Measurements from ENCODE around the gene SP6. TPM values are rescaled to one million over a fixed set of nuclear protein-coding genes. Genes with fewer than 3 reads are reported as not detected.

SP6 gene
- total and polyA plus RNA-seq, 2 of the 4 experiments (the other 2 are of a cell fraction), result under 0.01 to 0.31 TPM

GRCh38 chr17:47895347-47895855 is 44.4 kb upstream of the SP6 start:
- dilution Hi-C loops (cut with HindIII; ENCODE audit: low sequenced_read_pairs, unreplicated experiment), result no loop called here
- ATAC-seq (ENCODE audit: low read depth) (peak; percentile 1), DNase-seq (peak; percentile 17)
- Histone ChIP-seq H3K9ac (ENCODE audit: low read depth, low read length) (peak overlapping the region; percentile 93), H4K91ac (ENCODE audit: insufficient read depth, low read depth, low read length) (peak overlapping the region; percentile 64), H3K23ac (ENCODE audit: low read depth, low read length) (peak overlapping the region; percentile 96), H3K56ac (ENCODE audit: extremely low read depth, insufficient read depth, low read length) (peak overlapping the region; percentile 47), H3K18ac (ENCODE audit: low read depth, low read length) (0 out of 2 replicates have a peak overlapping the region, but pooled peaks have one; percentile 22), H4K20me1 (ENCODE audit: insufficient read depth, low read length) (no peaks in the 10 kb centered on the region), H4K5ac (ENCODE audit: low read depth, low read length) (peak overlapping the region; percentile 95), H3K9me1 (ENCODE audit: insufficient read depth, low read length) (0 out of 2 replicates have a peak, but pooled peaks cover 7% of the 10 kb centered on the region), H2BK15ac (ENCODE audit: low read depth, low read length) (no peak overlapping the region), H2AFZ (replicated peaks; ENCODE audit: low read length, poor library complexity) (peak overlapping the region; percentile 92), H2BK120ac (ENCODE audit: low read depth, low read length) (no peak overlapping the region), H3K14ac (replicated peaks; ENCODE audit: low read depth, low read length) (peak overlapping the region; percentile 84), H2BK20ac (ENCODE audit: low read depth, low read length) (no peak overlapping the region), H3K4me1 (ENCODE audit: control insufficient read depth, insufficient read depth, low read length) (peaks cover 1% of the 10 kb centered on the region; the same call in 1 of the 2 replicates), H3K27me3 (ENCODE audit: control insufficient read depth, insufficient read depth, low read length) (no peaks in the 10 kb centered on the region), H4K8ac (ENCODE audit: low read depth in 2 of 2, low read length in 2 of 2) (peak overlapping the region; percentile 79 to 99), H3K4me2 (ENCODE audit: low read depth, low read length) (peak overlapping the region; percentile 98), H3K4ac (ENCODE audit: low read depth, low read length) (peak overlapping the region; percentile 81), H3K9me3 (ENCODE audit: control insufficient read depth, insufficient read depth, low read length) (no peaks in the 10 kb centered on the region), H3K36me3 (ENCODE audit: control insufficient read depth, insufficient read depth, low read length) (no peaks in the 10 kb centered on the region), H3K27ac (ENCODE audit: insufficient read depth, low read length) (peak overlapping the region; percentile 52), H2AK5ac (ENCODE audit: low read depth, low read length) (peak overlapping the region; percentile 95), H2AK9ac (replicated peaks; ENCODE audit: low read depth, low read length, poor library complexity) (peak overlapping the region; percentile 95), H3K79me1 (ENCODE audit: low read depth in 1 of 2, low read length in 2 of 2) (peaks cover 26 to 52% of the 10 kb centered on the region in 2 experiments), H3K4me3 (ENCODE audit: insufficient read depth, low read depth, low read length) (peak overlapping the region; percentile 67), H2BK5ac (ENCODE audit: low read depth, low read length, poor library complexity, severe bottlenecking) (peak overlapping the region; percentile 65)
- in situ Hi-C loops (cut with MboI; ENCODE audit: low sequenced_read_pairs), result no loop called here
- 0% methylated on average over 11 of the region's 25 CpGs; no CpG with 5 or more reads in 1 of the 2 experiments for WGBS, 2 experiments (ENCODE audit: extremely low coverage in 2 of 2, insufficient read length in 1 of 2)
- BruUV-seq (replicated peaks), result no TSS peak
- intact Hi-C loops (cut with micrococcal nuclease), result no loop called here
- ChIA-PET POLR2A (ENCODE audit: unreplicated experiment) (interaction anchor here (0.7 kb wide), 1 partner anchor 64 kb away, joined by 3 read pairs; the partner anchor contains the start of genes LRRC46 and MRPL10), CTCF (interaction anchor here (0.8 to 1.5 kb wide), 3 partner anchors 54 to 59 kb away, joined by 3 to 11 read pairs (median 3); partner anchors contain the start of gene SCRN2)
- TF ChIP-seq USF2 (IDR thresholded peaks at IDR 0.05; ENCODE audit: low read depth, low read length) (no peak), RCOR1 (IDR thresholded peaks at IDR 0.05; ENCODE audit: insufficient replicate concordance, low read length) (no peak), CTCF (conservative IDR thresholded peaks at IDR 0.05; ENCODE audit: low read depth, low read length) (no peak)
